Stimulated activated naive CD8-positive, alpha-beta T cell treated with anti-CD3 and anti-CD28 coated beads, Interleukin-15, amount 100 ng/mL, for 72 hours (primary cell): ENCODE measurements around the gene ANP32E.
"Not testable (repeated sequence)": the region's sequence is repeated elsewhere in the genome, so short reads cannot be mapped to it uniquely, and the experiment has no call there.

ENCODE experiments used
- ATAC-seq: fragments of 150-1000 bp; cut with Tn5 transposase; 2 replicates; pipeline ENCODE4 v1.10.0; 2021; ENCODE audit warnings: mild to moderate bottlenecking, moderate library complexity
- DNase-seq, 2 donors: peaks; one replicate each; pipeline ENCODE4 v3.0.0; 2021 to 2022
- H3K27ac Mint-ChIP-seq, 2 donors: one replicate each; pipeline ENCODE4 v1.8.0; 2022; ENCODE audit warnings: mild to moderate bottlenecking in 2 of 2, mixed read lengths in 2 of 2, moderate library complexity in 2 of 2
- H3K27me3 Mint-ChIP-seq: one replicate; pipeline ENCODE4 v1.8.0; 2022; ENCODE audit warnings: mixed read lengths
- H3K4me1 Mint-ChIP-seq: one replicate; pipeline ENCODE4 v1.8.0; 2022; ENCODE audit warnings: mild to moderate bottlenecking, mixed read lengths
- H3K4me3 Mint-ChIP-seq, 2 donors: one replicate each; pipeline ENCODE4 v1.8.0; 2022; ENCODE audit warnings: mild to moderate bottlenecking in 2 of 2, mixed read lengths in 2 of 2, moderate library complexity in 1 of 2
- H3K9me3 Mint-ChIP-seq, 2 donors: one replicate each; pipeline ENCODE4 v1.8.0; 2022; ENCODE audit warnings: mixed read lengths in 2 of 2

The ANP32E gene

GRCh38 chr1:150234566-150235293 is 1.2 kb downstream of the ANP32E start:
- DNase-seq: peak; percentile 94 to 97
- H3K9me3 Mint-ChIP-seq: no peaks in the 10 kb centered on the region
- peak; percentile 73 for ATAC-seq
- peak overlapping the region in 1 of 2 donors; percentile 98 for H3K27ac Mint-ChIP-seq
- H3K4me1 Mint-ChIP-seq: peaks cover 14% of the 10 kb centered on the region
- H3K27me3 Mint-ChIP-seq: no peaks in the 10 kb centered on the region
- H3K4me3 Mint-ChIP-seq: no peak overlapping the region

GRCh38 chr1:150234309-150234565 is 1.7 kb downstream of the ANP32E start:
- H3K27ac Mint-ChIP-seq: peak overlapping the region in 1 of 2 donors; percentile 98

GRCh38 chr1:150233359-150234308 is 2.3 kb downstream of the ANP32E start:
- no peak overlapping the region for H3K4me3 Mint-ChIP-seq
- peaks cover 18% of the 10 kb centered on the region for H3K4me1 Mint-ChIP-seq
- DNase-seq: no peak
- no peaks in the 10 kb centered on the region for H3K9me3 Mint-ChIP-seq
- H3K27ac Mint-ChIP-seq: peak overlapping the region in 1 of 2 donors; percentile 98
- no peak for ATAC-seq
- no peaks in the 10 kb centered on the region for H3K27me3 Mint-ChIP-seq

More at GRCh38 chr1:150234309-150234565, 1.7 kb downstream of the ANP32E start:
- no peaks in the 10 kb centered on the region for H3K27me3 Mint-ChIP-seq
- H3K4me3 Mint-ChIP-seq: no peak overlapping the region
- peaks cover 14% of the 10 kb centered on the region for H3K4me1 Mint-ChIP-seq
- ATAC-seq (no peak), DNase-seq (no peak)
- no peaks in the 10 kb centered on the region for H3K9me3 Mint-ChIP-seq

- DNase-seq, H3K9me3 Mint-ChIP-seq, H3K27me3 Mint-ChIP-seq, ATAC-seq, H3K4me3 Mint-ChIP-seq: not testable (repeated sequence)
- peaks cover 18% of the 10 kb centered on the region for H3K4me1 Mint-ChIP-seq
- peak overlapping the region in 1 of 2 donors; percentile 25 for H3K27ac Mint-ChIP-seq
These were observed 3.0 kb downstream of the ANP32E start for GRCh38 chr1:150232921-150233320.

GRCh38 chr1:150228246-150228645 is 7.7 kb downstream of the ANP32E start:
- H3K27ac Mint-ChIP-seq, H3K4me3 Mint-ChIP-seq, DNase-seq, H3K9me3 Mint-ChIP-seq, H3K27me3 Mint-ChIP-seq, ATAC-seq: not testable (repeated sequence)
- peaks cover 15% of the 10 kb centered on the region for H3K4me1 Mint-ChIP-seq

- no peaks in the 10 kb centered on the region for H3K27me3 Mint-ChIP-seq
- no peaks in the 10 kb centered on the region for H3K9me3 Mint-ChIP-seq
- DNase-seq: no peak
- no peak for ATAC-seq
- peaks cover 9% of the 10 kb centered on the region for H3K4me1 Mint-ChIP-seq
- H3K4me3 Mint-ChIP-seq: no peak overlapping the region
- H3K27ac Mint-ChIP-seq: no peak overlapping the region
These were observed 8.7 kb downstream of the ANP32E start for GRCh38 chr1:150227228-150227627.

GRCh38 chr1:150226486-150226885 is 9.4 kb downstream of the ANP32E start:
- no peaks in the 10 kb centered on the region for H3K9me3 Mint-ChIP-seq
- peaks cover 9% of the 10 kb centered on the region for H3K4me1 Mint-ChIP-seq
- no peak overlapping the region for H3K4me3 Mint-ChIP-seq
- DNase-seq (no peak), ATAC-seq (no peak)
- H3K27ac Mint-ChIP-seq: no peak overlapping the region
- no peaks in the 10 kb centered on the region for H3K27me3 Mint-ChIP-seq

GRCh38 chr1:150225546-150225945 is 10.4 kb downstream of the ANP32E start:
- Mint-ChIP-seq H3K4me1 (peaks cover 9% of the 10 kb centered on the region), H3K4me3 (no peak overlapping the region), H3K9me3 (no peaks in the 10 kb centered on the region), H3K27me3 (no peaks in the 10 kb centered on the region), H3K27ac (peak overlapping the region in 1 of 2 donors; percentile 68)
- no peak for DNase-seq
- ATAC-seq: no peak

GRCh38 chr1:150224983-150225382 is 10.9 kb downstream of the ANP32E start:
- no peak for DNase-seq
- Mint-ChIP-seq H3K27ac (peak overlapping the region in 1 of 2 donors; percentile 88), H3K4me1 (peaks cover 9% of the 10 kb centered on the region)

GRCh38 chr1:150221552-150221951 is 14.4 kb downstream of the ANP32E start:
- Mint-ChIP-seq H3K4me3 (no peak overlapping the region), H3K27me3 (no peaks in the 10 kb centered on the region), H3K27ac (peak overlapping the region in 1 of 2 donors; percentile 34), H3K4me1 (peaks cover 1% of the 10 kb centered on the region), H3K9me3 (no peaks in the 10 kb centered on the region)
- DNase-seq: no peak
- ATAC-seq: peak; percentile 54

More at GRCh38 chr1:150224983-150225382, 10.9 kb downstream of the ANP32E start:
- H3K27me3 Mint-ChIP-seq: no peaks in the 10 kb centered on the region
- no peak for ATAC-seq
- H3K9me3 Mint-ChIP-seq: no peaks in the 10 kb centered on the region
- no peak overlapping the region for H3K4me3 Mint-ChIP-seq

GRCh38 chr1:150215855-150216254 is 20.1 kb downstream of the ANP32E start:
- not testable (repeated sequence) for H3K4me3 Mint-ChIP-seq, ATAC-seq, H3K9me3 Mint-ChIP-seq, DNase-seq, H3K27me3 Mint-ChIP-seq, H3K27ac Mint-ChIP-seq
- H3K4me1 Mint-ChIP-seq: peaks cover 22% of the 10 kb centered on the region

- Mint-ChIP-seq H3K4me1 (peaks cover 22% of the 10 kb centered on the region), H3K27ac (peak overlapping the region; percentile 96 to 99), H3K4me3 (peak overlapping the region; percentile 79 to 84)
- H3K27me3 Mint-ChIP-seq, DNase-seq, H3K9me3 Mint-ChIP-seq, ATAC-seq: not testable (repeated sequence)
These were observed 21.7 kb downstream of the ANP32E start for GRCh38 chr1:150214099-150214756.

- Mint-ChIP-seq H3K4me1 (peaks cover 22% of the 10 kb centered on the region), H3K4me3 (peak overlapping the region; percentile 79 to 84), H3K27me3 (no peaks in the 10 kb centered on the region), H3K27ac (peak overlapping the region; percentile 96 to 99), H3K9me3 (no peaks in the 10 kb centered on the region)
- ATAC-seq (peak; percentile 100), DNase-seq (peak; percentile 88 to 94)
These were observed 22.5 kb downstream of the ANP32E start for GRCh38 chr1:150213170-150214098.

GRCh38 chr1:150212070-150212469 is 23.8 kb downstream of the ANP32E start:
- Mint-ChIP-seq H3K4me1 (peaks cover 22% of the 10 kb centered on the region), H3K4me3 (no peak overlapping the region), H3K27ac (no peak overlapping the region), H3K9me3 (no peaks in the 10 kb centered on the region), H3K27me3 (no peaks in the 10 kb centered on the region)
- ATAC-seq (no peak), DNase-seq (no peak)

GRCh38 chr1:150210706-150211105 is 25.2 kb downstream of the ANP32E start:
- Mint-ChIP-seq H3K27ac (no peak overlapping the region), H3K27me3 (no peaks in the 10 kb centered on the region), H3K4me3 (no peak overlapping the region), H3K9me3 (no peaks in the 10 kb centered on the region), H3K4me1 (peaks cover 22% of the 10 kb centered on the region)
- ATAC-seq: no peak
- no peak for DNase-seq
